AG04450 (cell line): ENCODE measurements around the gene HOXA2. TPM values are rescaled to one million over a fixed set of nuclear protein-coding genes. Genes with fewer than 3 reads are reported as not detected.

Experiments
- CTCF ChIA-PET: fragments of 300-600, 350-600 bp; formaldehyde crosslinking; extraction: SDS; loops from one replicate; lab custom pipeline; 2022; ENCODE audit warnings: antibody characterized with exemption, inconsistent platforms; lab: Charles Lee
- POLR2A ChIA-PET: fragments of 350-600 bp; formaldehyde crosslinking; extraction: SDS; loops from one replicate; lab custom pipeline; 2021; ENCODE audit warnings: antibody characterized with exemption, inconsistent platforms; lab: Yijun Ruan, JAX
- DNase-seq: peaks from one replicate; pipeline ENCODE4 v3.0.0-alpha.2; 2011; ENCODE audit warnings: low read depth, low spot score
- H3K27ac ChIP-seq: one replicate; pipeline ENCODE4 v1.5.1; 2012; ENCODE audit warnings: low read depth, low read length, control low read depth
- H3K27me3 ChIP-seq: one replicate; pipeline ENCODE4 v1.6.0; 2012; ENCODE audit warnings: low read length; ENCODE audit not compliant: control insufficient read depth, insufficient read depth
- H3K4me3 ChIP-seq: 2 replicates; pipeline ENCODE4 v1.5.1; 2011; ENCODE audit warnings: mild to moderate bottlenecking, low read depth, low read length, control low read depth
- H3K9me3 ChIP-seq: 2 replicates; pipeline ENCODE4 v1.5.1; 2012; ENCODE audit warnings: low read length; ENCODE audit not compliant: control insufficient read depth, insufficient read depth
- polyA plus RNA-seq: library from polyadenylated mRNA; depleted of rRNA; stranded (reverse); fragments of >200 nt; gene quantifications from 2 replicates; pipeline ENCODE4 v1.2.3, GENCODE V29; 2011
- TF ChIP-seq, protein P1 (sequence below): IDR thresholded peaks from 2 replicates; pipeline ENCODE4 v1.5.1; 2011; ENCODE audit warnings: low read depth, low read length, control low read depth, inconsistent platforms

Gene HOXA2
- polyA plus RNA-seq, 1 experiment = 4.1 TPM

DNA sequence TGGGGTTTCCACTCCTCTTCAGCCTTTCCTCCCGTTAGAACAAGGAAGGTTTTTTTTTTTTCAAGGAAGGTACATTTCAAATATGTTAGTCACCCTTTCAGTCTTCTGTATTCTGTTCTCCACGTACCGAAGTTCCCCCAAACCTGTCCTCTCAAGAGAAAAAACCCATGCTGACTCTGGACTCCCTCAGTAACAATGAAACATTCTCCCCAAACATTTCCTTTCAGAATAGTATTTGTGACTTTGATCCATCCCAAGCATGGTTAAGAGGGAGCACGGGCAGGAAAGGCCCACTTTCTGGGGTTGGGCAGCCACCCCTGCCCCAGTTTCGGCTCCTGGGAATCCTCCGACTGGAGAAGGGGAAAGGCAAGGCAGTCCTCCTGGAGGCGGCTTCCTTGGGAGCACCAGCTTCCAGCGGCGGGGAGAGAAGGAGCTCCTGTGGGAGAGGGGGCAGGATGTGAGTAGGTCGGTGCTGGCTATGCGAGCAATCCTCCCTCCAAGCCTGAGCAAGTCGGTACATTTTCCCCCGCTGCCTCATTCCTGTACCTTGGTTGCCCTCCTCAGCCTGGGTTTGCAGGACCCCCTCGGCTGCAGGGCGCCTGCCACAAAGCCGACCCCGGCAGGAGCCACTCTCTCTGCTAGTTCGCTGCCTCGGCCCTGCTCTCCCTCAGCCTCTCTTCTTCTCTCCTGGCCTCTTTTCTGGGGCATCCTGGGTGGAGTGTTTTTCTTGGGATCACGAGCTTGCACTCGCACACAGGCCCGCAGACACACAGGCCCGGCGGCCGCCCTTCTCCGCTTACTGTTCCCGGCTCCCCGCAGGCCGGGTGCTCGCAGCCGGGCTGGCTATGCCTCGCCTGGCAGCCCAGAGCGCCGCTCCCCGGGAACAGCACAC lies 4.6 kb downstream of the HOXA2 start:
- CTCF ChIA-PET = interaction anchor here (0.6 to 5.6 kb wide), 12 partner anchors 11 to 416 kb away, joined by 3 to 28 read pairs (median 6); partner anchors contain the start of gene HOXA5
- peak overlapping the region; percentile 91 for H3K4me3 ChIP-seq

DNA sequence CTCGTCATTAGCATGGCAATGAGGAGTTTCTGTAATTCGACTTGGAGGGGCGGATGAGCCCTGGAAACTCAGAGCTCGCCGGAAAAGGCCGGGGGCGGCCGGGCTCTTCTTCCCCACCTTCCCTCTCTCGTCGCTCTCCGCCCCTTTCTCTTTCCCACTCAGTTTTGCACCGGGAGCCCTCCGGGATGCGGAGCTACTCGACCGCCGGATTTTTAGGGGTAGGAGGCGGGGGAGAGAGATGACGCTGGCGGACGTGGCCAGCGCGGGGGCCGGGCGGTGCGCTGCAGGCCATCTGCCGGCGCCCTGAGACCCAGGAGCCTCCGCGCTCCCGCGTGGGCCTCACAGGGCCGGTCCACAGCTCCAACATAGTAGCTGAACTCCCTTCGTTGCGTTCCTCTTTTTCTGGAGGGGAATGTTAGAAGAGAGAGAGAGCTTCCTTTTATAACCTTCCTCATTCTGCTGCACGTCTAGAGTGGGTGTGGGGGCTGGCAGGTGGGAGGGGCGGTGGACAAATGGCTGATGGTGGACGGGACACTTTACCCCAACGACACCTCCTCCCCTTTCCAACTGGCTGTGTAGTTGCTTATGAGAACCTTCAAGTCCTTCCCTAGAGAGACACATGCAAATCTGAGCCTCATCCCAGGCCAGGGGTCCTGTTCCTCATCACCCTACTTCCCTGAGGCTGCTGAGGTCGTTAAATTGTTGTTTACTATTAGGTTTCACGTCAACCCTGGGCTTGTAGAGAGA lies 5.5 kb downstream of the HOXA2 start:
- ChIA-PET POLR2A (interaction anchor here (0.6 to 4.0 kb wide), 18 partner anchors 9 to 899 kb away, joined by 3 to 42 read pairs (median 5); partner anchors contain the start of genes HOXA3, HOXA5 and SKAP2), CTCF (interaction anchor here (0.6 to 5.6 kb wide), 9 partner anchors 11 to 415 kb away, joined by 3 to 28 read pairs (median 6); partner anchors contain the start of gene HOXA5)
- no peaks in the 10 kb centered on the region for H3K27me3 ChIP-seq
- peaks cover 4% of the 10 kb centered on the region; the same call in 1 of the 2 replicates for H3K9me3 ChIP-seq
- peak overlapping the region; percentile 91 for H3K4me3 ChIP-seq
- peak overlapping the region; percentile 94 for H3K27ac ChIP-seq
- DNase-seq = no peak
- TF ChIP-seq, protein P1, sequence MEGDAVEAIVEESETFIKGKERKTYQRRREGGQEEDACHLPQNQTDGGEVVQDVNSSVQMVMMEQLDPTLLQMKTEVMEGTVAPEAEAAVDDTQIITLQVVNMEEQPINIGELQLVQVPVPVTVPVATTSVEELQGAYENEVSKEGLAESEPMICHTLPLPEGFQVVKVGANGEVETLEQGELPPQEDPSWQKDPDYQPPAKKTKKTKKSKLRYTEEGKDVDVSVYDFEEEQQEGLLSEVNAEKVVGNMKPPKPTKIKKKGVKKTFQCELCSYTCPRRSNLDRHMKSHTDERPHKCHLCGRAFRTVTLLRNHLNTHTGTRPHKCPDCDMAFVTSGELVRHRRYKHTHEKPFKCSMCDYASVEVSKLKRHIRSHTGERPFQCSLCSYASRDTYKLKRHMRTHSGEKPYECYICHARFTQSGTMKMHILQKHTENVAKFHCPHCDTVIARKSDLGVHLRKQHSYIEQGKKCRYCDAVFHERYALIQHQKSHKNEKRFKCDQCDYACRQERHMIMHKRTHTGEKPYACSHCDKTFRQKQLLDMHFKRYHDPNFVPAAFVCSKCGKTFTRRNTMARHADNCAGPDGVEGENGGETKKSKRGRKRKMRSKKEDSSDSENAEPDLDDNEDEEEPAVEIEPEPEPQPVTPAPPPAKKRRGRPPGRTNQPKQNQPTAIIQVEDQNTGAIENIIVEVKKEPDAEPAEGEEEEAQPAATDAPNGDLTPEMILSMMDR = 0 out of 2 replicates have a peak, but pooled peaks have one; percentile 1

More for the DNA sequence above, 4.6 kb downstream of the HOXA2 start:
- POLR2A ChIA-PET = interaction anchor here (0.5 to 4.0 kb wide), 17 partner anchors 8 to 1241 kb away, joined by 3 to 42 read pairs (median 6); partner anchors contain the start of genes HOXA3, HOXA5 and SKAP2
- Histone ChIP-seq H3K27me3 (no peaks in the 10 kb centered on the region), H3K9me3 (peaks cover 4% of the 10 kb centered on the region; the same call in 1 of the 2 replicates), H3K27ac (peak overlapping the region; percentile 94)
- TF ChIP-seq, protein P1 = no peak
- no peak for DNase-seq

DNA sequence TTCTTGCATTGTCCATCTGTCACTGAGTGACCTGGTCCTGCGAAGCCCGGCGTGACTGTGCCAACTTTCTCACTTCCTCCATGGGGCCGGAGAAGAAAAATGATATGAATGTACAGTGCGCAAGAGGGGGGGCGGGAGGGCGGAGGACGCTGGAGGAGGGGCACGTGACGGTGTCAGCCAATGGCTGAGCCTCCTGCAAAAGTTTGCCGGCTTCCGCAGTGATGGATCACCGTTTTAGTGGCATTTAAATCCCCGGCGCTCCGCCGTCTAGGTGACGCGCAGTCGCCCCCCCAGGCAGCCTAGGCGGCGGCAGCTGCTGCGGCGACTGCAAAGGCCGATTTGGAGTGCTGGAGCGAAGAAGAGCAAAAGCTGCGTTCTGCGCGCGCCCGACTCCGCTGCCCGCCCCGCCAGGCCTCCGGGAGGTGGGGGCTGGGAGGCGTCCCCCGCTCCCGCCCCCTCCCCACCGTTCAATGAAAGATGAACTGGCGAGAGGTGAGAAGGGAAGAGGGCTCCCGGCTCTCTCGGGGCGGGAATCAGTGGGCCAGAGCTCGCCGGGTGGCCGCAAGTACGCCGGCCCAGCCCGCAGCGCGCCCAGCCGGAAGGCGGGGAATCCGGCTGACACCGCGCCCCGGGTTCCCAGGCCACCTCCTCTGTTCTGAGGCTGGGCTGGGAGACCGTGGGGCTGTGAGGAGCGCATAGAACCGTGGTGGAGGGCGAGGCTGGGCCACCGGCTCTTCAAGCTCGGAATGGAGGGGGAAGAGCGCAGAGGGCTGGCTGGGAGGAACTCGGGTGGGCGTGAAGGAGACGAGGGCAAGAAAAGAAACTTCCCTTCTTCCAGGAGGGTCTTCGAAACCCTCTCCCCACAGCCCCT lies 6.4 kb downstream of the HOXA2 start, which contains the start of gene HOXA1:
Gene HOXA1, minus strand, starts transcription at position 104 of the 871 bp plus-strand sequence. Its CDS starts 88 bp downstream, at position 16.
- Histone ChIP-seq H3K27ac (peak within 1 kb of the TSS; percentile 94), H3K9me3 (peaks cover 4% of the 10 kb centered on the region; the same call in 1 of the 2 replicates), H3K27me3 (no peaks in the 10 kb centered on the region), H3K4me3 (peak within 1 kb of the TSS; percentile 91)
- ChIA-PET CTCF (interaction anchor here (0.6 to 5.6 kb wide), 10 partner anchors 12 to 414 kb away, joined by 3 to 28 read pairs (median 4); partner anchors contain the start of gene HOXA5), POLR2A (interaction anchor here (0.5 to 4.0 kb wide), 15 partner anchors 10 to 241 kb away, joined by 3 to 42 read pairs (median 5); partner anchors contain the start of genes HOXA3, HOXA5 and SKAP2)
- DNase-seq = peak; percentile 90
- TF ChIP-seq, protein P1 = no peak
